Esophagus squamous epithelium (tissue), 4 donors: ENCODE results near the gene DDX46.

ENCODE experiments used
- POLR2A ChIP-seq, 4 donors: fragments of 450-650 bp; IDR thresholded peaks; one replicate each; pipeline ENCODE4 v1.6.1; 2017; ENCODE audit warnings: antibody characterized with exemption in 4 of 4, mild to moderate bottlenecking in 4 of 4, moderate library complexity in 3 of 4
- TF ChIP-seq, protein P1 (sequence below), 6 experiments: fragments of 450-650 bp in 4 of 6; fragments of 200-600 bp in 2 of 6; sonication (generic) in 2 of 6; IDR thresholded peaks; one replicate each; pipeline ENCODE4 v1.5.1; 2016 to 2019; ENCODE audit warnings: antibody characterized with exemption in 6 of 6, mild to moderate bottlenecking in 4 of 6, moderate library complexity in 4 of 6

DNA sequence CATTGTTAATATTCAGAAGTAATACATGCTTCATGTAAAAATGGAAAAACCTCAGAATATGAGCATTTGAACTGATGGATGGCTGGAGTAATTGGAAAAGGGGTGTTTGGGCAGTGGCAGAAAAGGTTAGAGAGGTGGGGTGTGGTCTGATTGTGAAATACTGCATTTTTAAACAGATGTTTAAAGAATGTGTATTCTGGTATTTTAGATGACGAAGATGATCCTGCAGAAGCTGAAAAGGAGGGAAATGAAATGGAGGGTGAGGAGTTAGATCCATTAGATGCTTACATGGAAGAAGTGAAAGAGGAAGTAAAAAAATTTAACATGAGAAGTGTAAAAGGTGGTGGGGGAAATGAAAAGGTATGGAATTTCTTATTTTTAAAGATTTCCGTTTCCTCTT lies 18.8 kb downstream of the DDX46 start:
- TF ChIP-seq, protein P1, sequence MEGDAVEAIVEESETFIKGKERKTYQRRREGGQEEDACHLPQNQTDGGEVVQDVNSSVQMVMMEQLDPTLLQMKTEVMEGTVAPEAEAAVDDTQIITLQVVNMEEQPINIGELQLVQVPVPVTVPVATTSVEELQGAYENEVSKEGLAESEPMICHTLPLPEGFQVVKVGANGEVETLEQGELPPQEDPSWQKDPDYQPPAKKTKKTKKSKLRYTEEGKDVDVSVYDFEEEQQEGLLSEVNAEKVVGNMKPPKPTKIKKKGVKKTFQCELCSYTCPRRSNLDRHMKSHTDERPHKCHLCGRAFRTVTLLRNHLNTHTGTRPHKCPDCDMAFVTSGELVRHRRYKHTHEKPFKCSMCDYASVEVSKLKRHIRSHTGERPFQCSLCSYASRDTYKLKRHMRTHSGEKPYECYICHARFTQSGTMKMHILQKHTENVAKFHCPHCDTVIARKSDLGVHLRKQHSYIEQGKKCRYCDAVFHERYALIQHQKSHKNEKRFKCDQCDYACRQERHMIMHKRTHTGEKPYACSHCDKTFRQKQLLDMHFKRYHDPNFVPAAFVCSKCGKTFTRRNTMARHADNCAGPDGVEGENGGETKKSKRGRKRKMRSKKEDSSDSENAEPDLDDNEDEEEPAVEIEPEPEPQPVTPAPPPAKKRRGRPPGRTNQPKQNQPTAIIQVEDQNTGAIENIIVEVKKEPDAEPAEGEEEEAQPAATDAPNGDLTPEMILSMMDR (IDR thresholded peaks at IDR 0.05): no peak
- no peak for TF ChIP-seq POLR2A (IDR thresholded peaks at IDR 0.05)
